HepG2 (cell line): ENCODE results near the gene C16orf89. TPM values are rescaled to one million over a fixed set of nuclear protein-coding genes. Genes with fewer than 3 reads are reported as not detected.
"Not testable (repeated sequence)": the region's sequence is repeated elsewhere in the genome, so short reads cannot be mapped to it uniquely, and the experiment has no call there.

Experiments used
- CBX2 ChIP-seq, 2 experiments: fragments of 200-600 bp in 1 of 2; sonication (generic); formaldehyde crosslinking in 1 of 2; IDR thresholded peaks; 2 replicates each; pipeline versions ENCODE4 v1.7.0 to v1.8.1; 2018 to 2022; ENCODE audit warnings: low read depth in 2 of 2, low read length in 1 of 2, mild to moderate bottlenecking in 1 of 2, missing genetic modification reagents in 1 of 2
- GABPB1 ChIP-seq: IDR thresholded peaks from 2 replicates; pipeline ENCODE4 v1.6.1; 2016; ENCODE audit warnings: mild to moderate bottlenecking, missing genetic modification reagents, moderate library complexity, missing compliant biosample characterization
- HDAC1 ChIP-seq: sonication (generic); formaldehyde crosslinking; IDR thresholded peaks from 2 replicates; pipeline ENCODE4 v1.5.1; 2020; ENCODE audit warnings: mild to moderate bottlenecking, missing genetic modification reagents
- KDM1A ChIP-seq: IDR thresholded peaks from 2 replicates; pipeline ENCODE4 v1.6.1; 2016; ENCODE audit warnings: missing compliant biosample characterization
- KDM5B ChIP-seq: sonication (generic); formaldehyde crosslinking; IDR thresholded peaks from 2 replicates; pipeline ENCODE4 v1.4.0; 2020; ENCODE audit warnings: missing genetic modification reagents, mild to moderate bottlenecking, borderline replicate concordance
- MTF1 ChIP-seq: sonication (generic); formaldehyde crosslinking; IDR thresholded peaks from 2 replicates; pipeline ENCODE4 v1.5.0; 2020; ENCODE audit warnings: missing genetic modification reagents
- MXD4 ChIP-seq: IDR thresholded peaks from 2 replicates; pipeline ENCODE4 v1.6.1; 2016; ENCODE audit warnings: mild to moderate bottlenecking, missing biosample characterization, missing genetic modification reagents
- MYNN ChIP-seq: sonication (generic); formaldehyde crosslinking; IDR thresholded peaks from 2 replicates; pipeline ENCODE4 v1.4.0; 2020; ENCODE audit warnings: mild to moderate bottlenecking, low read depth, missing genetic modification reagents
- RBM39 ChIP-seq: fragments of 200-400 bp; formaldehyde crosslinking; IDR thresholded peaks from one replicate; pipeline ENCODE4 v1.6.1; 2018; ENCODE audit warnings: antibody characterized with exemption, mild to moderate bottlenecking, low read depth, low read length; ENCODE audit not compliant: poor library complexity, severe bottlenecking
- ZFP1 ChIP-seq: IDR thresholded peaks from 2 replicates; pipeline ENCODE4 v1.6.1; 2016
- ZNF180 ChIP-seq: sonication (generic); formaldehyde crosslinking; IDR thresholded peaks from 2 replicates; pipeline ENCODE4 v1.4.0; 2020; ENCODE audit warnings: low read depth, missing genetic modification reagents, borderline replicate concordance
- ZNF350 ChIP-seq: sonication (generic); formaldehyde crosslinking; IDR thresholded peaks from 2 replicates; pipeline ENCODE4 v1.4.0; 2020; ENCODE audit warnings: mild to moderate bottlenecking, low read depth, missing genetic modification reagents, borderline replicate concordance
- ZNF556 ChIP-seq: sonication (generic); formaldehyde crosslinking; IDR thresholded peaks from 2 replicates; pipeline ENCODE4 v1.4.0; 2020; ENCODE audit warnings: mild to moderate bottlenecking, missing genetic modification reagents, borderline replicate concordance
- polyA plus RNA-seq, 8 experiments: library from polyadenylated mRNA; depleted of rRNA in 3 of 8; stranded (reverse) in 7 of 8; unstranded in 1 of 8; fragments of >200 nt; fragmentation: Illumina TruSeq in 4 of 8; extraction: Trizol in 4 of 8; gene quantifications; 2 replicates each; pipeline versions ENCODE4 v1.2.1 to v1.2.3, GENCODE V29; 2011 to 2016; ENCODE audit warnings: low read depth in 4 of 8, missing spikeins in 1 of 8, mixed read lengths in 1 of 8; ENCODE audit not compliant: insufficient read depth in 1 of 8
- total RNA-seq, 5 experiments: library from RNA; depleted of rRNA; stranded (reverse); fragments of >200 nt; fragmentation: Illumina TruSeq; extraction: Trizol; gene quantifications; 2 replicates each; pipeline ENCODE4 v1.2.3, GENCODE V29; 2016; ENCODE audit warnings: low read depth in 1 of 5
- TF ChIP-seq, protein P1 (sequence below): sonication (generic); formaldehyde crosslinking; IDR thresholded peaks from 2 replicates; pipeline ENCODE4 v1.4.0; 2020; ENCODE audit warnings: missing genetic modification reagents
- TF ChIP-seq, protein P2 (sequence below): sonication (generic); formaldehyde crosslinking; IDR thresholded peaks from 2 replicates; pipeline ENCODE4; 2020; ENCODE audit warnings: missing genetic modification reagents, mild to moderate bottlenecking, borderline replicate concordance
- TF ChIP-seq, protein P3 (sequence below): sonication (generic); formaldehyde crosslinking; IDR thresholded peaks from 2 replicates; pipeline ENCODE4 v1.5.0; 2020; ENCODE audit warnings: missing genetic modification reagents
- TF ChIP-seq, protein P4 (sequence below): sonication (generic); formaldehyde crosslinking; IDR thresholded peaks from 2 replicates; pipeline ENCODE4 v1.8.0; 2022; ENCODE audit warnings: missing genetic modification reagents, mild to moderate bottlenecking, moderate library complexity, borderline replicate concordance

Gene C16orf89
- total and polyA plus RNA-seq, 2 of the 13 experiments (the other 11 are each of a cell fraction or from before 2014, with no cell fraction given) = 1.9 to 3.4 TPM

DNA sequence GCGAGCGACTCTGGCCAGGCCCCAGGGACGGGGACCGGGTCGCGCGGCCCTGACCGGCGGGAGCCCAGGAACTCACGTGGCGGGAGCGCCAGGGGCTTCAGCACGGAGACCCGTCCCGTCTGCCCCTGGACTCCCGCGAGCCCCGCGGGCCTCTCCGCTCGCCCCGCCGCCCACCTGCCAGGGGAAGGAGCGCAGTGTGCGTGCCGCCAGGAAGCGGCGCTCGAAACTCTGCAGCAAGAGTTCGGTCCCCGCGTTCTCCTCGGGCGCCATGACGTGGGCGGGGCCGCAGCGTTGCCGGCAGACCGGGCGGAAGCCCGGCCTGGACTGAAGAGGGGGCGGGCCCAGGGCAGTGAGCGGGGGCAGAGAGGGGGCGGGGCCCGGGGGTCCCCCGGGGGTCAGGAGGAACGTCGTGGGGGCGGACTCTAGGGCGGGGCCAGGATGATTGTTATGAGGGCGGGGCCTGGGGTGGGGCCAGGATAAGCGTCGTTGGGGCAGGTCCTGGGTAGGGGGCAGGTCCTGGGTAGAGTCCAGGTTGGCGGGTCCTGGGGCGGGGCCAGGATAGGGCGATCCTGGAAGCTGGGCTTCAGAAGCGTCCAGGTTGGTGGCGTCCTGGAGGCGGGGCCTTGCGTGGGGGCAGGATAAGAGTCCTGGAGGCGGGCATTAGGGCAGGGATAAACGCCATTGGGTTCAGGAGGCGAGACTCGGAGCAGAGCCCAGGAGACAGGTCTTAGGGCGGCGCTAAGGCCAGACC lies 31.9 kb upstream of the C16orf89 start, which contains the start of gene EEF2KMT (continued):
- TF ChIP-seq CBX2 (IDR thresholded peaks at IDR 0.05; ENCODE audit: low read depth, low read length) = not testable (repeated sequence)
- TF ChIP-seq CBX2 (CRISPR knock-in tag; IDR thresholded peaks at IDR 0.05; ENCODE audit: low read depth) (peak; percentile 92), ZNF556 (peak; percentile 92), KDM1A (CRISPR knock-in tag) (peak; percentile 70; the same call in 1 of the 2 replicates), GABPB1 (peak; percentile 83), MXD4 (CRISPR knock-in tag) (peak; percentile 96), ZNF350 (peak; percentile 92), MTF1 (CRISPR knock-in tag) (peak; percentile 71; the same call in 1 of the 2 replicates), MYNN (CRISPR knock-in tag) (0 out of 2 replicates have a peak, but pooled peaks have one; percentile 40), RBM39 (peak; percentile 6), HDAC1 (CRISPR knock-in tag) (peak; percentile 97), ZNF180 (0 out of 2 replicates have a peak, but pooled peaks have one; percentile 67), ZFP1 (CRISPR knock-in tag) (0 out of 2 replicates have a peak, but pooled peaks have one; percentile 59), KDM5B (CRISPR knock-in tag) (peak; percentile 94)
- TF ChIP-seq, protein P1, sequence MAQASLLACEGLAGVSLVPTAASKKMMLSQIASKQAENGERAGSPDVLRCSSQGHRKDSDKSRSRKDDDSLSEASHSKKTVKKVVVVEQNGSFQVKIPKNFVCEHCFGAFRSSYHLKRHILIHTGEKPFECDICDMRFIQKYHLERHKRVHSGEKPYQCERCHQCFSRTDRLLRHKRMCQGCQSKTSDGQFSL (CRISPR knock-in tag) = 0 out of 2 replicates have a peak, but pooled peaks have one; percentile 30
- TF ChIP-seq, protein P2, sequence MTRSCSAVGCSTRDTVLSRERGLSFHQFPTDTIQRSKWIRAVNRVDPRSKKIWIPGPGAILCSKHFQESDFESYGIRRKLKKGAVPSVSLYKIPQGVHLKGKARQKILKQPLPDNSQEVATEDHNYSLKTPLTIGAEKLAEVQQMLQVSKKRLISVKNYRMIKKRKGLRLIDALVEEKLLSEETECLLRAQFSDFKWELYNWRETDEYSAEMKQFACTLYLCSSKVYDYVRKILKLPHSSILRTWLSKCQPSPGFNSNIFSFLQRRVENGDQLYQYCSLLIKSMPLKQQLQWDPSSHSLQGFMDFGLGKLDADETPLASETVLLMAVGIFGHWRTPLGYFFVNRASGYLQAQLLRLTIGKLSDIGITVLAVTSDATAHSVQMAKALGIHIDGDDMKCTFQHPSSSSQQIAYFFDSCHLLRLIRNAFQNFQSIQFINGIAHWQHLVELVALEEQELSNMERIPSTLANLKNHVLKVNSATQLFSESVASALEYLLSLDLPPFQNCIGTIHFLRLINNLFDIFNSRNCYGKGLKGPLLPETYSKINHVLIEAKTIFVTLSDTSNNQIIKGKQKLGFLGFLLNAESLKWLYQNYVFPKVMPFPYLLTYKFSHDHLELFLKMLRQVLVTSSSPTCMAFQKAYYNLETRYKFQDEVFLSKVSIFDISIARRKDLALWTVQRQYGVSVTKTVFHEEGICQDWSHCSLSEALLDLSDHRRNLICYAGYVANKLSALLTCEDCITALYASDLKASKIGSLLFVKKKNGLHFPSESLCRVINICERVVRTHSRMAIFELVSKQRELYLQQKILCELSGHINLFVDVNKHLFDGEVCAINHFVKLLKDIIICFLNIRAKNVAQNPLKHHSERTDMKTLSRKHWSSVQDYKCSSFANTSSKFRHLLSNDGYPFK (CRISPR knock-in tag) = peak; percentile 67; the same call in 1 of the 2 replicates
- TF ChIP-seq, protein P3, sequence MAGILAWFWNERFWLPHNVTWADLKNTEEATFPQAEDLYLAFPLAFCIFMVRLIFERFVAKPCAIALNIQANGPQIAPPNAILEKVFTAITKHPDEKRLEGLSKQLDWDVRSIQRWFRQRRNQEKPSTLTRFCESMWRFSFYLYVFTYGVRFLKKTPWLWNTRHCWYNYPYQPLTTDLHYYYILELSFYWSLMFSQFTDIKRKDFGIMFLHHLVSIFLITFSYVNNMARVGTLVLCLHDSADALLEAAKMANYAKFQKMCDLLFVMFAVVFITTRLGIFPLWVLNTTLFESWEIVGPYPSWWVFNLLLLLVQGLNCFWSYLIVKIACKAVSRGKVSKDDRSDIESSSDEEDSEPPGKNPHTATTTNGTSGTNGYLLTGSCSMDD (CRISPR knock-in tag) = peak; percentile 28
- TF ChIP-seq, protein P4, sequence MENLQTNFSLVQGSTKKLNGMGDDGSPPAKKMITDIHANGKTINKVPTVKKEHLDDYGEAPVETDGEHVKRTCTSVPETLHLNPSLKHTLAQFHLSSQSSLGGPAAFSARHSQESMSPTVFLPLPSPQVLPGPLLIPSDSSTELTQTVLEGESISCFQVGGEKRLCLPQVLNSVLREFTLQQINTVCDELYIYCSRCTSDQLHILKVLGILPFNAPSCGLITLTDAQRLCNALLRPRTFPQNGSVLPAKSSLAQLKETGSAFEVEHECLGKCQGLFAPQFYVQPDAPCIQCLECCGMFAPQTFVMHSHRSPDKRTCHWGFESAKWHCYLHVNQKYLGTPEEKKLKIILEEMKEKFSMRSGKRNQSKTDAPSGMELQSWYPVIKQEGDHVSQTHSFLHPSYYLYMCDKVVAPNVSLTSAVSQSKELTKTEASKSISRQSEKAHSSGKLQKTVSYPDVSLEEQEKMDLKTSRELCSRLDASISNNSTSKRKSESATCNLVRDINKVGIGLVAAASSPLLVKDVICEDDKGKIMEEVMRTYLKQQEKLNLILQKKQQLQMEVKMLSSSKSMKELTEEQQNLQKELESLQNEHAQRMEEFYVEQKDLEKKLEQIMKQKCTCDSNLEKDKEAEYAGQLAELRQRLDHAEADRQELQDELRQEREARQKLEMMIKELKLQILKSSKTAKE (CRISPR knock-in tag) = peak; percentile 82
